Vagina (tissue), 2 donors: Measurements from ENCODE around the gene ZBTB16.

Experiments used
- POLR2A ChIP-seq, 2 donors: fragments of 450-650 bp; IDR thresholded peaks; one replicate each; pipeline ENCODE4 v1.6.1; 2017; ENCODE audit warnings: antibody characterized with exemption in 2 of 2, mild to moderate bottlenecking in 2 of 2, moderate library complexity in 2 of 2
- TF ChIP-seq, protein P1 (sequence below), 3 experiments: fragments of 450-650 bp in 2 of 3; fragments of 200-600 bp in 1 of 3; sonication (generic) in 1 of 3; IDR thresholded peaks; one replicate each; pipeline ENCODE4 v1.5.1; 2017 to 2019; ENCODE audit warnings: antibody characterized with exemption in 3 of 3, mild to moderate bottlenecking in 2 of 3, moderate library complexity in 2 of 3

GRCh38 chr11:114031967-114032320 lies 27.6 kb upstream of the ZBTB16 start:
- TF ChIP-seq, protein P1, sequence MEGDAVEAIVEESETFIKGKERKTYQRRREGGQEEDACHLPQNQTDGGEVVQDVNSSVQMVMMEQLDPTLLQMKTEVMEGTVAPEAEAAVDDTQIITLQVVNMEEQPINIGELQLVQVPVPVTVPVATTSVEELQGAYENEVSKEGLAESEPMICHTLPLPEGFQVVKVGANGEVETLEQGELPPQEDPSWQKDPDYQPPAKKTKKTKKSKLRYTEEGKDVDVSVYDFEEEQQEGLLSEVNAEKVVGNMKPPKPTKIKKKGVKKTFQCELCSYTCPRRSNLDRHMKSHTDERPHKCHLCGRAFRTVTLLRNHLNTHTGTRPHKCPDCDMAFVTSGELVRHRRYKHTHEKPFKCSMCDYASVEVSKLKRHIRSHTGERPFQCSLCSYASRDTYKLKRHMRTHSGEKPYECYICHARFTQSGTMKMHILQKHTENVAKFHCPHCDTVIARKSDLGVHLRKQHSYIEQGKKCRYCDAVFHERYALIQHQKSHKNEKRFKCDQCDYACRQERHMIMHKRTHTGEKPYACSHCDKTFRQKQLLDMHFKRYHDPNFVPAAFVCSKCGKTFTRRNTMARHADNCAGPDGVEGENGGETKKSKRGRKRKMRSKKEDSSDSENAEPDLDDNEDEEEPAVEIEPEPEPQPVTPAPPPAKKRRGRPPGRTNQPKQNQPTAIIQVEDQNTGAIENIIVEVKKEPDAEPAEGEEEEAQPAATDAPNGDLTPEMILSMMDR (IDR thresholded peaks at IDR 0.05) = no peak
- no peak for TF ChIP-seq POLR2A (IDR thresholded peaks at IDR 0.05)
